A549 (cell line): Measurements from ENCODE around the gene SPAG4. TPM values are rescaled to one million over a fixed set of nuclear protein-coding genes. Genes with fewer than 3 reads are reported as not detected.

Experiments used
- ATAC-seq, 2 experiments: fragments of 200-7000 bp in 1 of 2; fragments of >200 bp in 1 of 2; cut with Nextera tagmentation in 1 of 2; cut with Tn5 transposase in 1 of 2; 3 replicates each; pipeline versions ENCODE4 v1.8.0 to v1.9.1; 2018 to 2020; ENCODE audit warnings: mild to moderate bottlenecking in 1 of 2, moderate library complexity in 1 of 2
- CTCF ChIA-PET: fragments of 300-600 bp; sonication (Branson Sonifier 250); formaldehyde crosslinking; extraction: SDS; loops from one replicate; lab custom pipeline; 2021; ENCODE audit warnings: antibody characterized with exemption, inconsistent platforms; lab: Yijun Ruan, JAX
- POLR2A ChIA-PET: fragments of 350-600 bp; formaldehyde crosslinking; extraction: SDS; loops from one replicate; lab custom pipeline; 2021; ENCODE audit warnings: antibody characterized with exemption, inconsistent platforms; lab: Yijun Ruan, JAX
- DNase-seq, 2 experiments: peaks; one replicate each; pipeline versions ENCODE4 v3.0.0 to v3.0.0-alpha.2; 2011 to 2016; ENCODE audit warnings: low read depth in 1 of 2, low spot score in 1 of 2
- FAIRE-seq: peaks from 2 replicates; lab custom pipeline; 2011; peaks lifted over from hg19 to GRCh38; lab: Jason Lieb, UNC
- H3K27ac ChIP-seq, 2 experiments: fragments of >200 bp; sonication (Bioruptor Twin); formaldehyde crosslinking; 3 replicates each; pipeline ENCODE4 v1.5.1; 2016 to 2017
- H3K4me1 ChIP-seq: fragments of >200 bp; sonication (Bioruptor Twin); formaldehyde crosslinking; 3 replicates; pipeline ENCODE4 v1.6.1; 2016
- H3K4me2 ChIP-seq: fragments of >200 bp; sonication (Bioruptor Twin); formaldehyde crosslinking; 3 replicates; pipeline ENCODE4 v1.6.1; 2016
- H3K4me3 ChIP-seq: fragments of >200 bp; sonication (Bioruptor Twin); formaldehyde crosslinking; 3 replicates; pipeline ENCODE4 v1.5.1; 2016
- H3K9me3 ChIP-seq: fragments of >200 bp; sonication (Bioruptor Twin); formaldehyde crosslinking; 3 replicates; pipeline ENCODE4 v1.6.1; 2016
- ATOH8 ChIP-seq: fragments of 250-450 bp; sonication (Bioruptor Pico); IDR thresholded peaks from 2 replicates; pipeline ENCODE4 v1.5.0; 2020; ENCODE audit warnings: low read depth, mild to moderate bottlenecking, moderate library complexity
- BHLHE40 ChIP-seq: IDR thresholded peaks from 2 replicates; pipeline ENCODE4 v1.6.1; 2012; ENCODE audit warnings: low read depth, low read length, inconsistent platforms
- CEBPB ChIP-seq, 2 experiments: fragments of >200 bp in 1 of 2; sonication (Bioruptor Twin) in 1 of 2; formaldehyde crosslinking in 1 of 2; IDR thresholded peaks; 2 replicates each; pipeline ENCODE4 v1.6.1; 2012 to 2016
- CHD2 ChIP-seq: fragments of 150-350 bp; IDR thresholded peaks from 2 replicates; pipeline ENCODE4 v1.6.1; 2014; ENCODE audit warnings: low read length; ENCODE audit not compliant: partially characterized antibody
- EHF ChIP-seq: fragments of 250-450 bp; sonication (Bioruptor Pico); IDR thresholded peaks from 2 replicates; pipeline ENCODE4 v1.5.0; 2020; ENCODE audit warnings: mild to moderate bottlenecking
- EP300 ChIP-seq, 2 experiments: fragments of >200 bp; sonication (Bioruptor Twin); formaldehyde crosslinking; IDR thresholded peaks; 2 replicates in 1 of 2; 3 replicates in 1 of 2; pipeline ENCODE4 v1.6.1; 2016 to 2017
- FOSB ChIP-seq: fragments of 250-450 bp; sonication (Bioruptor Pico); IDR thresholded peaks from 2 replicates; pipeline ENCODE4 v1.5.0; 2020; ENCODE audit warnings: mild to moderate bottlenecking, moderate library complexity
- FOSL2 ChIP-seq, 2 experiments: fragments of 450-650 bp in 1 of 2; fragments of >200 bp in 1 of 2; sonication (Bioruptor Twin) in 1 of 2; formaldehyde crosslinking; IDR thresholded peaks; 2 replicates each; pipeline versions ENCODE4 v1.5.0 to v1.6.1; 2016 to 2020; ENCODE audit warnings: mild to moderate bottlenecking in 1 of 2, moderate library complexity in 1 of 2
- FOXS1 ChIP-seq: fragments of 250-450 bp; sonication (Bioruptor Pico); IDR thresholded peaks from 2 replicates; pipeline ENCODE4 v1.5.0; 2020; ENCODE audit warnings: mild to moderate bottlenecking, moderate library complexity
- HDAC2 ChIP-seq: fragments of 200-600 bp; sonication (generic); IDR thresholded peaks from 2 replicates; pipeline ENCODE4 v1.6.1; 2016
- HOXA7 ChIP-seq: fragments of 250-450 bp; sonication (Bioruptor Pico); IDR thresholded peaks from 2 replicates; pipeline ENCODE4 v1.5.0; 2020; ENCODE audit warnings: mild to moderate bottlenecking, moderate library complexity
- KDM1A ChIP-seq: fragments of 200-600 bp; sonication (generic); IDR thresholded peaks from 2 replicates; pipeline ENCODE4 v1.6.1; 2016; ENCODE audit warnings: low read depth, mild to moderate bottlenecking
- KDM5A ChIP-seq: fragments of 200-600 bp; sonication (generic); IDR thresholded peaks from 2 replicates; pipeline ENCODE4 v1.6.1; 2016; ENCODE audit warnings: antibody characterized with exemption, mild to moderate bottlenecking
- MAFK ChIP-seq: fragments of 450-650 bp; IDR thresholded peaks from 2 replicates; pipeline ENCODE4 v1.6.1; 2014; ENCODE audit not compliant: partially characterized antibody
- MYC ChIP-seq: IDR thresholded peaks from 2 replicates; pipeline ENCODE4 v1.6.1; 2012; ENCODE audit warnings: mild to moderate bottlenecking, inconsistent platforms, low read length, improper control_type of control experiment, borderline replicate concordance
- PHF8 ChIP-seq: fragments of 200-600 bp; sonication (generic); IDR thresholded peaks from 2 replicates; pipeline ENCODE4 v1.6.1; 2016; ENCODE audit warnings: low read depth, mild to moderate bottlenecking, antibody characterized with exemption, moderate library complexity, borderline replicate concordance
- POLR2A ChIP-seq: IDR thresholded peaks from 2 replicates; pipeline ENCODE4 v1.6.1; 2012; ENCODE audit warnings: mild to moderate bottlenecking, low read length
- RARB ChIP-seq: fragments of 250-450 bp; sonication (Bioruptor Pico); IDR thresholded peaks from 2 replicates; pipeline ENCODE4 v1.8.0; 2021; ENCODE audit warnings: mild to moderate bottlenecking, moderate library complexity
- REST ChIP-seq: fragments of 200-600 bp; sonication (generic); IDR thresholded peaks from 2 replicates; pipeline ENCODE4 v1.6.1; 2016; ENCODE audit warnings: antibody characterized with exemption, mild to moderate bottlenecking, moderate library complexity
- SREBF2 ChIP-seq: fragments of 450-650 bp; IDR thresholded peaks from 2 replicates; pipeline ENCODE4 v1.6.1; 2014; ENCODE audit warnings: mild to moderate bottlenecking, moderate library complexity
- TFCP2L1 ChIP-seq: fragments of 250-450 bp; sonication (Bioruptor Pico); IDR thresholded peaks from 2 replicates; pipeline ENCODE4 v1.5.0; 2021; ENCODE audit warnings: mild to moderate bottlenecking
- ZNF302 ChIP-seq: fragments of 250-450 bp; sonication (Bioruptor Pico); IDR thresholded peaks from 2 replicates; pipeline ENCODE4 v1.9.0; 2021; ENCODE audit warnings: inconsistent platforms, mild to moderate bottlenecking, moderate library complexity
- WGBS: methylation state at CpG from one replicate; pipeline ENCODE4 v1.1.6; 2017; ENCODE audit errors: missing lambda C conversion rate; 5-methylcytosine and 5-hydroxymethylcytosine counted together
- polyA plus RNA-seq, 4 experiments: library from polyadenylated mRNA; depleted of rRNA in 3 of 4; stranded (reverse); fragments of >200 nt; fragmentation: RNase III in 1 of 4; extraction: RNeasy Plus Mini Kit Qiagen cat#74134 plus additional on column Dnase treatment in 1 of 4; gene quantifications; 2 replicates in 3 of 4; 3 replicates in 1 of 4; pipeline ENCODE4 v1.2.3, GENCODE V29; 2011 to 2017

The SPAG4 gene
- polyA plus RNA-seq, 2 of the 4 experiments (the other 2 are of a cell fraction): 4.4 to 5.0 TPM

- no peaks in the 10 kb centered on the region for H3K9me3 ChIP-seq
- no peak overlapping the region for H3K4me3 ChIP-seq
- ChIA-PET CTCF (interaction anchor here (0.6 to 1.7 kb wide), 3 partner anchors 9 to 344 kb away, joined by 3 to 5 read pairs (median 4); partner anchors contain the start of gene SCAND1), POLR2A (no interaction called here)
- WGBS: 92% methylated on average over 9 of the region's 9 CpGs
- DNase-seq (no peak), ATAC-seq (no peak), FAIRE-seq (no peak)
- TF ChIP-seq KDM5A: no peak
- TF ChIP-seq MAFK: no peak
- TF ChIP-seq PHF8: no peak
- TF ChIP-seq POLR2A: 0 out of 2 replicates have a peak, but pooled peaks have one; percentile 11
- no peak for TF ChIP-seq BHLHE40
- TF ChIP-seq TFCP2L1: no peak
- peaks cover 9% of the 10 kb centered on the region for H3K4me1 ChIP-seq
- H3K4me2 ChIP-seq: no peak overlapping the region
- H3K27ac ChIP-seq: no peak overlapping the region
Observed at GRCh38 chr20:35610833-35611427, 4.7 kb upstream of the SPAG4 start.

GRCh38 chr20:35611482-35611881 lies 4.1 kb upstream of the SPAG4 start:
- FAIRE-seq (no peak), ATAC-seq (no peak), DNase-seq (no peak)
- H3K27ac ChIP-seq: no peak overlapping the region
- no peaks in the 10 kb centered on the region for H3K9me3 ChIP-seq
- H3K4me1 ChIP-seq: peaks cover 9% of the 10 kb centered on the region
- H3K4me2 ChIP-seq: no peak overlapping the region
- TF ChIP-seq FOSL2 (IDR thresholded peaks at IDR 0.05) (no peak), FOSL2 (CRISPR knock-in tag; IDR thresholded peaks at IDR 0.05) (no peak), REST (no peak), RARB (CRISPR knock-in tag) (no peak), KDM1A (no peak), EHF (CRISPR knock-in tag) (no peak), FOXS1 (CRISPR knock-in tag) (no peak), HDAC2 (no peak)
- H3K4me3 ChIP-seq: no peak overlapping the region
- CTCF ChIA-PET: interaction anchor here (0.6 to 1.7 kb wide), 3 partner anchors 8 to 343 kb away, joined by 3 to 5 read pairs (median 4); partner anchors contain the start of gene SCAND1
- POLR2A ChIA-PET: no interaction called here
- WGBS: 96% methylated on average over 2 of the region's 2 CpGs

- ChIA-PET POLR2A (interaction anchor here (0.5 to 4.2 kb wide), 15 partner anchors 13 to 520 kb away, joined by 3 to 51 read pairs (median 5); partner anchors contain the start of genes CEP250, CPNE1, ERGIC3 and NFS1), CTCF (interaction anchor here (1.0 to 6.6 kb wide), 10 partner anchors 9 to 524 kb away, joined by 3 to 73 read pairs (median 6); partner anchors contain the start of gene TRPC4AP)
- Histone ChIP-seq H3K4me1 (peaks cover 18% of the 10 kb centered on the region), H3K27ac (peak overlapping the region; percentile 80 to 90), H3K9me3 (no peaks in the 10 kb centered on the region), H3K4me3 (peak overlapping the region; percentile 61), H3K4me2 (peak overlapping the region; percentile 85)
- ATAC-seq (peak; percentile 53 to 75), DNase-seq (peak; percentile 86 to 87), FAIRE-seq (no peak)
- 3% methylated on average over 48 of the region's 57 CpGs for WGBS
- TF ChIP-seq FOSB (CRISPR knock-in tag): no peak
- no peak for TF ChIP-seq MAFK
- no peak for TF ChIP-seq CEBPB (IDR thresholded peaks at IDR 0.05)
- no peak for TF ChIP-seq REST
- no peak for TF ChIP-seq CHD2
- no peak for TF ChIP-seq HOXA7
- TF ChIP-seq ATOH8: 0 out of 2 replicates have a peak, but pooled peaks have one; percentile 22
- no peak for TF ChIP-seq MYC
- no peak for TF ChIP-seq SREBF2
- no peak for TF ChIP-seq FOSL2 (IDR thresholded peaks at IDR 0.05)
- no peak for TF ChIP-seq FOSL2 (CRISPR knock-in tag; IDR thresholded peaks at IDR 0.05)
- TF ChIP-seq EP300 (IDR thresholded peaks at IDR 0.05): no peak
- no peak for TF ChIP-seq RARB (CRISPR knock-in tag)
- TF ChIP-seq ZNF302 (CRISPR knock-in tag): no peak
- peak; percentile 44 for TF ChIP-seq POLR2A
- no peak for TF ChIP-seq KDM5A
Observed at GRCh38 chr20:35616465-35617396, 1.1 kb downstream of the SPAG4 start.
